Upper lobe of left lung (tissue), 6 donors: ENCODE data around the gene GTF2A1L. TPM values are rescaled to one million over a fixed set of nuclear protein-coding genes. Genes with fewer than 3 reads are reported as not detected.

Source experiments
- ATAC-seq, 2 donors: fragments of 200-7000 bp; cut with Tn5 transposase; one replicate each; pipeline ENCODE4 v1.9.1; 2022; ENCODE audit warnings: mild to moderate bottlenecking in 2 of 2, moderate library complexity in 2 of 2; ENCODE audit not compliant: low FRiP score in 2 of 2
- DNase-seq, 2 donors: peaks; one replicate each; pipeline ENCODE4 v3.0.0-alpha.2; 2019 to 2020
- H3K27ac ChIP-seq, 4 donors: fragments of 200-600 bp; sonication (generic); one replicate each; pipeline ENCODE4 v1.5.1; 2016 to 2019
- H3K27me3 ChIP-seq, 4 donors: fragments of 200-600 bp; sonication (generic); one replicate each; pipeline ENCODE4 v1.5.1; 2017 to 2019
- H3K36me3 ChIP-seq, 4 donors: fragments of 200-600 bp; sonication (generic); one replicate each; pipeline ENCODE4 v1.5.1; 2016 to 2019
- H3K4me1 ChIP-seq, 4 donors: fragments of 200-600 bp; sonication (generic); one replicate each; pipeline ENCODE4 v1.5.1; 2018 to 2019
- H3K4me3 ChIP-seq, 4 donors: fragments of 200-600 bp; sonication (generic); one replicate each; pipeline ENCODE4 v1.5.1; 2017 to 2019; ENCODE audit warnings: mild to moderate bottlenecking in 2 of 4, moderate library complexity in 1 of 4
- H3K9me3 ChIP-seq, 4 donors: fragments of 200-600 bp; sonication (generic); one replicate each; pipeline ENCODE4 v1.5.1; 2018 to 2019
- CTCF ChIP-seq, 6 experiments: fragments of 450-650 bp in 4 of 6; fragments of 200-600 bp in 2 of 6; sonication (generic) in 2 of 6; IDR thresholded peaks; one replicate each; pipeline ENCODE4 v1.5.1; 2016 to 2019; ENCODE audit warnings: antibody characterized with exemption in 6 of 6
- EP300 ChIP-seq, 4 donors: sonication (generic); formaldehyde crosslinking; IDR thresholded peaks; one replicate each; pipeline ENCODE4 v1.5.1; 2017; ENCODE audit warnings: antibody characterized with exemption in 4 of 4, control low read depth in 2 of 4
- POLR2A ChIP-seq, 4 donors: fragments of 450-650 bp; IDR thresholded peaks; one replicate each; pipeline ENCODE4 v1.5.1; 2016 to 2017; ENCODE audit warnings: antibody characterized with exemption in 4 of 4, mild to moderate bottlenecking in 2 of 4
- POLR2AphosphoS5 ChIP-seq, 2 donors: sonication (generic); formaldehyde crosslinking; IDR thresholded peaks; one replicate each; pipeline ENCODE4 v1.5.1; 2017; ENCODE audit warnings: antibody characterized with exemption in 2 of 2
- WGBS, 2 donors: methylation state at CpG; one replicate each; pipeline ENCODE4 v1.1.5; 2017 to 2018; 5-methylcytosine and 5-hydroxymethylcytosine counted together
- total RNA-seq, 6 donors: library from RNA; depleted of rRNA in 4 of 6; stranded (reverse); fragments of >200 nt in 4 of 6; gene quantifications; one replicate each; pipeline versions ENCODE4 v1.1.0 to v1.2.1, GENCODE V29; 2016 to 2021
- donor health status: DM: no; HTN: no; CAD: no; lungs with moderate emphysema.
- donor health status: DM: no; HTN: yes; CAD: no; lungs with severe emphysema.

The GTF2A1L gene
- total RNA-seq, 6 donors from 2014 or later: 0.61 to 1.1 (median 0.89) TPM; not detected in 3

DNA sequence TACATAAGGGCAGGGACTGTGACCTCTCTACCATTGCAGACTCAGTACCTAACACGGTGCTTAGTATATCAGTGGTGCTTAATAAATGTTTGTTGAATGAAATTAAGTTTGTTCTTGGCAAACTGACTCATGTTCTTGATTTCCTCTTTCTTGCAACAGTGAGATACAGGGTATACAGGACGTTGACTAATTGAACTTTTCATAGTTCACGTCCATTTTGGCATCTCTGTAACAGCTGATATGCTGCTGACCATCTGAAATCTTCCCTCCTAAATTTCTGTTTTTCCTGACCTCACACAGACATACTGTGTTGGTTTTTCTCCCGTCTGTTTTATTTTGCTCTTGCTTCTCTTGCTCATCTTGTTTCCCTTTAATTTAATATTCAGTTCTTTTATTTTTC, 93.7 kb downstream of the GTF2A1L start:
- ATAC-seq (no peak), DNase-seq (no peak)
- Histone ChIP-seq H3K27me3 (no peaks in the 10 kb centered on the region), H3K9me3 (no peaks in the 10 kb centered on the region), H3K36me3 (no peaks in the 10 kb centered on the region), H3K27ac (no peak overlapping the region), H3K4me3 (no peak overlapping the region), H3K4me1 (peaks cover 0 to 15% (median 7%) of the 10 kb centered on the region in 4 donors)
- WGBS, 2 donors: 42 to 61% methylated on average over 4 of the region's 4 CpGs
- TF ChIP-seq POLR2AphosphoS5 (IDR thresholded peaks at IDR 0.05) (no peak), EP300 (IDR thresholded peaks at IDR 0.05) (no peak), POLR2A (IDR thresholded peaks at IDR 0.05) (no peak)

- no peak for DNase-seq
- no peak for TF ChIP-seq POLR2A (IDR thresholded peaks at IDR 0.05)
- no peak for TF ChIP-seq EP300 (IDR thresholded peaks at IDR 0.05)
- no peak for TF ChIP-seq CTCF (IDR thresholded peaks at IDR 0.05)
- no peak for TF ChIP-seq POLR2AphosphoS5 (IDR thresholded peaks at IDR 0.05)
- no peaks in the 10 kb centered on the region for H3K27me3 ChIP-seq
- 71 to 77% methylated on average over 2 of the region's 2 CpGs for WGBS, 2 donors
- H3K9me3 ChIP-seq: no peaks in the 10 kb centered on the region
- H3K27ac ChIP-seq: no peak overlapping the region
- no peak for ATAC-seq
- no peak overlapping the region for H3K4me3 ChIP-seq
- H3K4me1 ChIP-seq: peaks cover 0 to 14% (median 7%) of the 10 kb centered on the region in 4 donors
- H3K36me3 ChIP-seq: no peaks in the 10 kb centered on the region
These were observed 94.5 kb downstream of the GTF2A1L start for GRCh38 chr2:48712151-48712550.

GRCh38 chr2:48713647-48714046, 96.0 kb downstream of the GTF2A1L start:
- Histone ChIP-seq H3K27me3 (no peaks in the 10 kb centered on the region), H3K27ac (no peak overlapping the region), H3K9me3 (no peaks in the 10 kb centered on the region), H3K4me1 (peaks cover 0 to 16% (median 7%) of the 10 kb centered on the region in 4 donors), H3K36me3 (no peaks in the 10 kb centered on the region), H3K4me3 (no peak overlapping the region)
- TF ChIP-seq POLR2AphosphoS5 (IDR thresholded peaks at IDR 0.05): no peak
- TF ChIP-seq POLR2A (IDR thresholded peaks at IDR 0.05): no peak
- TF ChIP-seq CTCF (IDR thresholded peaks at IDR 0.05): no peak
- no peak for TF ChIP-seq EP300 (IDR thresholded peaks at IDR 0.05)
- ATAC-seq: no peak
- no peak for DNase-seq
- WGBS, 2 donors: 43 to 55% methylated on average over 1 of the region's 1 CpG

- ATAC-seq: peak in 1 of 2 donors; percentile 27
- H3K27ac ChIP-seq: no peak overlapping the region
- TF ChIP-seq POLR2AphosphoS5 (IDR thresholded peaks at IDR 0.05) (no peak), CTCF (IDR thresholded peaks at IDR 0.05) (no peak), POLR2A (IDR thresholded peaks at IDR 0.05) (no peak), EP300 (IDR thresholded peaks at IDR 0.05) (no peak)
- H3K4me1 ChIP-seq: peaks cover 0 to 18% (median 7%) of the 10 kb centered on the region in 4 donors
- no peaks in the 10 kb centered on the region for H3K27me3 ChIP-seq
- 30 to 32% methylated on average over 2 of the region's 2 CpGs for WGBS, 2 donors
- no peaks in the 10 kb centered on the region for H3K36me3 ChIP-seq
- no peak for DNase-seq
- H3K4me3 ChIP-seq: no peak overlapping the region
- H3K9me3 ChIP-seq: no peaks in the 10 kb centered on the region
These were observed 96.6 kb downstream of the GTF2A1L start for GRCh38 chr2:48714245-48714644.

DNA sequence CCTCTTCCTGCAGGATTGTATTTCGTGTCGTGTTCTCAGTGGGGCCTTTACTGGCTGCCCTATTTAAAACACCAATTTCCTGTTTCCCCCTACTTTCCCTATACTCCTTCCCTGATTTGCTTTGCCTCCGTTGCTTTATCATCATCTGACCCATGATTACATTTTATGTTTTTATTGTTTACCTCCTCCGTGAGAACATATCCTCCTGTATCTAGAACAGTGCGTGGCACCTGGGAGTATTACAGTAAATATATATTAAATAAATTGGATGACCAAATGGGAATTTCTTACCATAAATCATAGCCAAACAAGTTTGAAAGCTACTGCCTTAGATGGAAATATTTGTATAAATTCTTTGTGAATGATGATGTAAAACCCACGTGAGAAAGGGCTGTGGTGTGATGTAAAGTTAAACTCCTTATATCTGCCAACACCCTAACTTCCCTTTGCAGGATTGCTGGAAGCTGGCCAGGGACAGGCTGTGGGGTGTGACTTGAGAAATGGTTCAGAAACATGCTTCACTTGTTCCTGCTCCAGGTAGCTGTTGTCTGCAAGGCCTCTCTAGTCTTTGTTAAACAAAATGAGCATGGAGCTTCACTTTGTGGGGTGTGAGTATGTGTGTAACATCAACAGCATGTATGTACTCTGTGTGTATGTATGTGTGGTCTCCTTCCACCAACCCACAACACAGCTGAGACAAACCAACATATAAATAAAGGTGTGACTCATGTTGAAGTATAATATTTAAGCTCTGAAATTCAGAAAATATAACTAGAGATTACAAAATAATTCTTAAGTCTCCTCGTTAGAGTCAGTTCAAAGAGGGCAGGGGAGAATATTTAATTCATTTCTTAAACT, 97.6 kb downstream of the GTF2A1L start:
- ATAC-seq (no peak), DNase-seq (peak in 1 of 2 donors; percentile 77)
- TF ChIP-seq POLR2AphosphoS5 (IDR thresholded peaks at IDR 0.05) (peak in 1 of 2 donors; percentile 9), POLR2A (IDR thresholded peaks at IDR 0.05) (no peak), CTCF (IDR thresholded peaks at IDR 0.05) (no peak), EP300 (IDR thresholded peaks at IDR 0.05) (no peak)
- Histone ChIP-seq H3K9me3 (no peaks in the 10 kb centered on the region), H3K4me1 (peaks cover 0 to 23% (median 7%) of the 10 kb centered on the region in 4 donors), H3K27me3 (no peaks in the 10 kb centered on the region), H3K36me3 (no peaks in the 10 kb centered on the region), H3K4me3 (no peak overlapping the region), H3K27ac (no peak overlapping the region)
- 49 to 50% methylated on average over 7 of the region's 7 CpGs for WGBS, 2 donors
